H1 (cell line): ENCODE results near the gene REELD1. TPM values are rescaled to one million over a fixed set of nuclear protein-coding genes. Genes with fewer than 3 reads are reported as not detected.

ENCODE experiments used
- CTCF ChIP-seq, 3 experiments: IDR thresholded peaks; 1 replicate in 2 of 3; 2 replicates in 1 of 3; pipeline versions ENCODE4 v1.5.1 to v1.6.1; 2011; ENCODE audit warnings: low read length in 3 of 3, mild to moderate bottlenecking in 3 of 3, inconsistent platforms in 2 of 3, low read depth in 1 of 3, moderate library complexity in 1 of 3; ENCODE audit not compliant: insufficient read depth in 1 of 3; ENCODE audit errors: control extremely low read depth in 1 of 3
- PHF8 ChIP-seq: fragments of 200-600 bp; sonication (generic); conservative IDR thresholded peaks from 2 replicates; pipeline ENCODE4 v1.7.1; 2012; ENCODE audit warnings: low read depth, mild to moderate bottlenecking, inconsistent platforms, low read length, moderate library complexity
- POLR2A ChIP-seq, 2 experiments: IDR thresholded peaks; 1 replicate in 1 of 2; 2 replicates in 1 of 2; pipeline ENCODE4 v1.6.1; 2011; ENCODE audit warnings: low read depth in 2 of 2, low read length in 2 of 2, mild to moderate bottlenecking in 2 of 2; ENCODE audit errors: control extremely low read depth in 1 of 2
- ZNF274 ChIP-seq: IDR thresholded peaks from 2 replicates; pipeline ENCODE4 v1.7.0; 2012; ENCODE audit warnings: low read length, borderline replicate concordance; ENCODE audit errors: extremely low read depth
- polyA plus RNA-seq, 7 experiments: library from polyadenylated mRNA; depleted of rRNA in 3 of 7; stranded (reverse) in 5 of 7; unstranded in 2 of 7; fragments of >200 nt in 5 of 7; fragments of 200-250 nt in 2 of 7; gene quantifications; 1 replicate in 5 of 7; 2 replicates in 1 of 7; 4 replicates in 1 of 7; pipeline versions ENCODE4 v1.2.1 to v1.2.3, GENCODE V29; 2011 to 2013; ENCODE audit warnings: missing spikeins in 2 of 7, mixed read lengths in 2 of 7
- total RNA-seq: library from RNA; stranded (reverse); fragmentation: NEBNext Ultra II Directional; extraction: Animal tissue kit (Norgen Biotek cat#: 25700); gene quantifications from 2 replicates; pipeline ENCODE4 v1.2.1, GENCODE V29; 2021

The REELD1 gene
- total and polyA plus RNA-seq, 2 of the 8 experiments (the other 6 are each of a cell fraction or from before 2014, with no cell fraction given) = 0.03 TPM; not detected in 1

DNA sequence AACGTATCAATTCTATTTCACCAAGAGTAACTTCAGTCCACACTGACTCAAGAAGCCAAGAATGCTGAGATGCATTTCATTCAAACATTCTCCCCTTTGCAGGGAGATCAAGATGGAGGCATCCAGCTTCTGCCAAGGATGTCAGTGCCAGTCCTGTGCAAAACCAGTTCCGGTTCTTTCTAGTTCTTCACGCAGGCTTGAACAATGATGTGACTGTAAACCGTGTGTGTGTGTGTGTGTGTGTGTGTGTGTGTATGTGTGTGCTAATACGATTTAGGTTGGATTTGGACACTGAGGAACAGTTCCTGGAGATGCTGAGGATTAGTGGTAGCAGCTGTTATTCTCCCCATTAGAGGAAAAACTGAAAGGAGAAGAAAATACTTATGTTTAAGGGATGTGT is at the start of gene REELD1 (continued):
- TF ChIP-seq CTCF (IDR thresholded peaks at IDR 0.05; ENCODE audit: control extremely low read depth in 1 of 3, insufficient read depth in 1 of 3, low read depth in 1 of 3, low read length in 3 of 3) = no peak
- no peak for TF ChIP-seq POLR2A (IDR thresholded peaks at IDR 0.05; ENCODE audit: control extremely low read depth in 1 of 2, low read depth in 2 of 2, low read length in 2 of 2)
- TF ChIP-seq ZNF274 = no peak
- TF ChIP-seq PHF8 = no peak
